Dendritic cell treated with granulocyte-macrophage colony-stimulating factor and Interleukin-4, amounts not matched to agents 40 ng/mL and 50 ng/mL, for 4 days (primary cell): ENCODE measurements around the gene GPR4.

Experiments used
- H3K27ac Mint-ChIP-seq: one replicate; pipeline ENCODE4 v1.8.0; 2022; ENCODE audit warnings: mild to moderate bottlenecking, mixed read lengths
- H3K27me3 Mint-ChIP-seq: one replicate; pipeline ENCODE4 v1.8.0; 2022; ENCODE audit warnings: mild to moderate bottlenecking, mixed read lengths
- H3K36me3 Mint-ChIP-seq: one replicate; pipeline ENCODE4 v1.8.0; 2022; ENCODE audit warnings: low read depth, mixed read lengths
- H3K4me1 Mint-ChIP-seq: one replicate; pipeline ENCODE4 v1.8.0; 2022; ENCODE audit warnings: low read depth, mixed read lengths
- H3K4me3 Mint-ChIP-seq: one replicate; pipeline ENCODE4 v1.8.0; 2022; ENCODE audit warnings: mild to moderate bottlenecking, moderate library complexity, mixed read lengths
- H3K9me3 Mint-ChIP-seq: one replicate; pipeline ENCODE4 v1.8.0; 2022; ENCODE audit warnings: mixed read lengths
- intact Hi-C: fragments of 100-400 bp; cut with micrococcal nuclease; formaldehyde crosslinking; loops from one replicate; pipeline ENCODE4 v1.15.0; 2022

GPR4 gene

GRCh38 chr19:45613926-45614725 lies 12.1 kb upstream of the GPR4 start:
- peak overlapping the region; percentile 20 for H3K27ac Mint-ChIP-seq
- H3K4me3 Mint-ChIP-seq = peak overlapping the region; percentile 25
- peaks cover 2% of the 10 kb centered on the region for H3K9me3 Mint-ChIP-seq
- H3K27me3 Mint-ChIP-seq = no peaks in the 10 kb centered on the region
- H3K36me3 Mint-ChIP-seq = peaks cover 96% of the 10 kb centered on the region
- peaks cover 22% of the 10 kb centered on the region for H3K4me1 Mint-ChIP-seq
- intact Hi-C loops = no loop called here

DNA sequence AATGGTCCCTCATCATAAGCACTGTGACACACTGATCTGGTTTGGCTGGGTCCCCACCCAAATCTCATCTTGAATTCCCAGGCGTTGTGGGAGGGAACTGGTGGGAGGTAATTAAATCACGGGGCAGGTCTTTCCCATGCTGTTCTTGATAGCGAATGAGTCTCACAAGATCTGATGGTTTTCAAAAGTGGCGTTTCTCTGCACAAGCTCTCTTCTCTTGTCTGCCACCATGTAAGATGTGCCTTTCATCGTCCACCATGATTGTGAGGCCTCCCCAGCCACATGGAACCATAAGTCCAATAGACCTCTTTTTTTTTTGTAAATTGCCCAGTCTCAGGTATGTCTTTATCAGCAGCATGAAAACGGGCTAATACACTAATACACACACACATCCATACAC lies 6.9 kb upstream of the GPR4 start:
- intact Hi-C loops = no loop called here
- Mint-ChIP-seq H3K27ac (no peak overlapping the region), H3K36me3 (peaks cover 54% of the 10 kb centered on the region), H3K4me3 (no peak overlapping the region), H3K27me3 (peaks cover 9% of the 10 kb centered on the region), H3K9me3 (peaks cover 7% of the 10 kb centered on the region), H3K4me1 (peaks cover 15% of the 10 kb centered on the region)

GRCh38 chr19:45607071-45608029 lies 5.3 kb upstream of the GPR4 start:
- H3K27ac Mint-ChIP-seq = peak overlapping the region; percentile 33
- peaks cover 38% of the 10 kb centered on the region for H3K36me3 Mint-ChIP-seq
- H3K9me3 Mint-ChIP-seq = peaks cover 7% of the 10 kb centered on the region
- H3K27me3 Mint-ChIP-seq = peaks cover 23% of the 10 kb centered on the region
- peaks cover 10% of the 10 kb centered on the region for H3K4me1 Mint-ChIP-seq
- intact Hi-C loops = loop anchor here (1.0 kb wide), 1 partner anchor 35 kb away; no protein-coding TSS in a partner anchor
- H3K4me3 Mint-ChIP-seq = no peak overlapping the region

DNA sequence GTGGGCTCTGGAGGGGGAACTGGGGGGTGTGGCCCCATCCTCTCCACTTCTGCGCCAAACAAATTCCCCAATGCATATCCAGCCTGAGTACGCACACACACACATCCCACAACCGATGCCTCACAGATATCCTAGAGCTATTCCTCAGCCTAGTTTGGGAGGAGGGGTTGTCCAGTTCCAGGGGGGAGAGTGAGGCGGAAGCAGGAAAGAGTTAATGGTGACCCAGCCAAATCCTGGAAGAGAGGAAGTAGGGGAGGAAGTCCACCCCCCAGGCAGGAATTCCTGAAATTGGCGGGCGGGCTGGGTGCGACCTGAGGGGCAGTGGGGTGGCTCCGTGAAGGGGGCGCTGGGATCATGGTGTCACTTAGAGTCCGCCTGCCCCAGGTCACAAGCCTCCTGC lies 897 bp downstream of the GPR4 start:
- Mint-ChIP-seq H3K4me1 (peaks cover 42% of the 10 kb centered on the region), H3K4me3 (no peak overlapping the region), H3K27me3 (peaks cover 80% of the 10 kb centered on the region), H3K9me3 (no peaks in the 10 kb centered on the region), H3K27ac (no peak overlapping the region), H3K36me3 (no peaks in the 10 kb centered on the region)
- intact Hi-C loops = no loop called here

GRCh38 chr19:45600340-45600885 lies 1.6 kb downstream of the GPR4 start:
- Mint-ChIP-seq H3K4me1 (peaks cover 42% of the 10 kb centered on the region), H3K27ac (no peak overlapping the region), H3K9me3 (no peaks in the 10 kb centered on the region), H3K36me3 (no peaks in the 10 kb centered on the region), H3K27me3 (peaks cover 87% of the 10 kb centered on the region), H3K4me3 (peak overlapping the region; percentile 24)
- intact Hi-C loops = no loop called here

DNA sequence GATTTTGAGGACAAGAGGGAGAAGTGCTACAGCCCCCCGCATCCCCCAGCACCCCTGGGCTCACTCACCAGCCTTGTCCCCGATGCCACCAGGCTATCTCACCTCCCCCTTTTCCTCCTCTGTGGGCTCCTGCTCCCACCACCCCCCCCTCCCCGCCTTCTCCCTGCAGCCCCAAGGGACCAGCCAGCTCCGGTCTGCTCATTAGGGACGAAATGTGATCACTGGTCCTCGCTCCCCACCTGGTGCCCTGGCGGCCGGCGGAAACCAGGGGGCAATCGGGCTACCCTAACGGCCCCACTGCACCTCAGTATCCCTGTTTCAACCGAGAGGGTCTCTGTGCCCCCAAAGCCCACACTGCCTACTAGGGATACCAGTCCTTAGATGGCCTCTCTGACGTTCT lies 2.7 kb downstream of the GPR4 start:
- H3K4me1 Mint-ChIP-seq = peaks cover 42% of the 10 kb centered on the region
- H3K27me3 Mint-ChIP-seq = peaks cover 88% of the 10 kb centered on the region
- intact Hi-C loops = no loop called here
- H3K27ac Mint-ChIP-seq = peak overlapping the region; percentile 33
- no peaks in the 10 kb centered on the region for H3K9me3 Mint-ChIP-seq
- no peaks in the 10 kb centered on the region for H3K36me3 Mint-ChIP-seq
- no peak overlapping the region for H3K4me3 Mint-ChIP-seq

DNA sequence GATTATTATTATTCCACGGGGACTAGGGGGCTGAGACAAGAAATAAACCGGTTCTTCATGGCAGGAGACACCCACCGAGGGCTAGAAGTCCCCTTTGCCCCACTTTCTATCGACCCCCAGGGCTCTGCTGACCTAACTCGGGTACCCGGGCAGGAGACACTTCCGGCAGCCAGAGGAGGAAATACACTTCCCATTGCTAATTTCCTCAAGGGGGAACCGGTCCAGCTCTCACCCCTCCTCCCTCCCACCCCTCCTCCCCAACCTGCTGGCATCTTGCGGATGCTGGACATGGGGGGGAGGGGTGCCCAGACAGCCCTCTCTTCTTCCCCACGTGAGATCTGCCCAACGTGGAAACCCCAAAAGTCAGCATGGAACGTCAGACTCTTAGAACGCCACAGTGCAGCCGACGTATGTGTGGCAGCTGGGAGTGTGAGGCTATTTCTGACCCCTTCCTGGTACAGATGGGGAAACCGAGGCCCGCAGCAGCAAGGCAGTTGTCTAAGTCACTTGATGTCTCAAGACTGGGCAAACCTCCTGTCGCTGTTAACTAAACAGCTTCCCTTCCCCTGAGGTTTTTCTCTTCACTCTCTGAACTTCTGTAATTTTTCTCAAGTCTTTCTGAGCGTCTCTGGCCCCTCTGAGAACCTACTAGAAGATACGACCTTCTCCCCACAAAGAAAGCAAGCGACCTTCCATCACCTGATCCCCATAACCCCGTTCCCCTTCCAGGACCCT lies 3.6 kb downstream of the GPR4 start:
- Mint-ChIP-seq H3K9me3 (no peaks in the 10 kb centered on the region), H3K4me1 (peaks cover 42% of the 10 kb centered on the region), H3K4me3 (peak overlapping the region; percentile 10), H3K27me3 (peaks cover 84% of the 10 kb centered on the region), H3K27ac (peak overlapping the region; percentile 33), H3K36me3 (no peaks in the 10 kb centered on the region)
- intact Hi-C loops = no loop called here

- intact Hi-C loops = no loop called here
- Mint-ChIP-seq H3K36me3 (no peaks in the 10 kb centered on the region), H3K27ac (no peak overlapping the region), H3K4me3 (no peak overlapping the region), H3K4me1 (peaks cover 42% of the 10 kb centered on the region), H3K9me3 (no peaks in the 10 kb centered on the region), H3K27me3 (peaks cover 79% of the 10 kb centered on the region)
Observed at GRCh38 chr19:45597425-45598111, 4.4 kb downstream of the GPR4 start.

GRCh38 chr19:45595814-45596213 lies 6.2 kb downstream of the GPR4 start:
- no peaks in the 10 kb centered on the region for H3K9me3 Mint-ChIP-seq
- peaks cover 39% of the 10 kb centered on the region for H3K4me1 Mint-ChIP-seq
- intact Hi-C loops = no loop called here
- peaks cover 80% of the 10 kb centered on the region for H3K27me3 Mint-ChIP-seq
- no peaks in the 10 kb centered on the region for H3K36me3 Mint-ChIP-seq
- H3K4me3 Mint-ChIP-seq = no peak overlapping the region
- no peak overlapping the region for H3K27ac Mint-ChIP-seq

DNA sequence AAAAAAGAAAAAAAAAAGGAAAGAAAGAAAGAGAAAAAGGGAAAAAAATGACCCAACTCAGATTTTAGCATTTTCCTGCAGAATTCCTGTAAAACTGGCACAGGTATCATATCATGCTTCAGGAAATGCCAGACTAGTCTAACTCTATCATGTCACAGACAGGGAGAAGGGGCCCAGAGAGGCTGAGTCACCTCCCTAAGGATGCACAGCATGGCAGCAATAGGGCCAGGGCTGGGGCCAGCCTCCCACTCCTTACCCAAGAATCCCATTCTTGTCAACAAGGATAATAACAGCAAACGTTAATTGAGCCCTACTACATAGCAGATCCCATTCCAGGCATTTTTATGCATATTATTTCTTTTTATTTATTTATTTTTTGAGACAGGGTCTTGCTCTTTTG lies 8.5 kb downstream of the GPR4 start:
- H3K4me3 Mint-ChIP-seq = no peak overlapping the region
- no peaks in the 10 kb centered on the region for H3K9me3 Mint-ChIP-seq
- intact Hi-C loops = no loop called here
- no peaks in the 10 kb centered on the region for H3K36me3 Mint-ChIP-seq
- H3K27ac Mint-ChIP-seq = no peak overlapping the region
- H3K4me1 Mint-ChIP-seq = peaks cover 23% of the 10 kb centered on the region
- peaks cover 82% of the 10 kb centered on the region for H3K27me3 Mint-ChIP-seq

DNA sequence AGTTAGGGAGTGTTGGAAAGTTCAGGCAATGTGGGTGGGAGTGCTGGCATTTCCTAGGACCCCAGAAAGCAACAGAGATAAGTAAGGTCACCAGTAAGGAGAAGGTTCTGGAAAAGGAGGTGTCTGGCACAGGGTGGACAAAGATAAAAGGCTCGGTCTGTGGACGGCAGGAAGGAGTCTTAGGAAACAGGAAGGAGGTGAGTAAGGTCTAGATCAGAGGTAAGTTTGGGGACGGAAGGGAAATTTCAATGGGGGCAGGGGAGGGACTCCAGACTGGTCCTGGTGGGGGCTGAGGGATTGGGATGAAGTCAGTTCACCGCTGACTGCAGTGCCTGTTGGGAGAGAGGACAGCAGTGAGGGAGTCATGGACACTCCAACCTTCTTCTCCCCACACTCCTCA lies 9.6 kb downstream of the GPR4 start:
- H3K9me3 Mint-ChIP-seq = no peaks in the 10 kb centered on the region
- peaks cover 15% of the 10 kb centered on the region for H3K4me1 Mint-ChIP-seq
- peaks cover 73% of the 10 kb centered on the region for H3K27me3 Mint-ChIP-seq
- H3K36me3 Mint-ChIP-seq = no peaks in the 10 kb centered on the region
- H3K27ac Mint-ChIP-seq = no peak overlapping the region
- intact Hi-C loops = no loop called here
- H3K4me3 Mint-ChIP-seq = no peak overlapping the region

DNA sequence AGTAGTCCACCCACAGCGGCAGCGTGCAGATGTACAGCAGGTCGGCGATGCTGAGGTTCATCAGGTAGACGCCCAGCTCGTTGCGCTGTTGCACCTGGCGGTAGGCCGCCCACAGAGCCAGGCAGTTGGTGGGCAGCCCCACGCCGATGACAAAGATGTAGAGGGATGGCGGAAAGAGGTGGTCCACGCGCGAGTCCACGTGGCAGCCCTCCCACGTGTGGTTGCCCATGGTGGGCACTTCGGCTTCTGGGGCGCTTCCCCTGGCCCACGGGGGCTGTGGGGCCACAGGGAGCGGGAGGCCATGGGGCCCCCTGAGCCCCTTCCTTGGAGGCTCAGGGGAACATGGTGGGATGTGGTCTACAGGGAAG lies 10.4 kb downstream of the GPR4 start:
- no peak overlapping the region for H3K27ac Mint-ChIP-seq
- no peaks in the 10 kb centered on the region for H3K9me3 Mint-ChIP-seq
- no peak overlapping the region for H3K4me3 Mint-ChIP-seq
- intact Hi-C loops = no loop called here
- H3K27me3 Mint-ChIP-seq = peaks cover 65% of the 10 kb centered on the region
- no peaks in the 10 kb centered on the region for H3K36me3 Mint-ChIP-seq
- H3K4me1 Mint-ChIP-seq = peaks cover 15% of the 10 kb centered on the region

- Mint-ChIP-seq H3K36me3 (no peaks in the 10 kb centered on the region), H3K27ac (no peak overlapping the region), H3K9me3 (no peaks in the 10 kb centered on the region), H3K4me3 (no peak overlapping the region), H3K4me1 (peaks cover 15% of the 10 kb centered on the region), H3K27me3 (peaks cover 60% of the 10 kb centered on the region)
- intact Hi-C loops = no loop called here
Observed at GRCh38 chr19:45591004-45591637, 10.9 kb downstream of the GPR4 start.
